ENCODE data around the gene GALNT15. TPM values are rescaled to one million over a fixed set of nuclear protein-coding genes. Genes with fewer than 3 reads are reported as not detected.

GALNT15 gene
- total and polyA plus RNA-seq, 4 donors, result under 0.01 to 2.8 (median 1.3) TPM

GRCh38 chr3:16177962-16178627 lies 3.6 kb downstream of the GALNT15 start:
- peak; percentile 78 for DNase-seq (ENCODE audit: low spot score)
- Histone ChIP-seq H3K27ac (ENCODE audit: low read depth in 1 of 2, low read length in 2 of 2) (no peak overlapping the region), H3K4me3 (ENCODE audit: low read depth in 1 of 3, low read length in 3 of 3) (peak overlapping the region in 1 of 3 donors; percentile 7), H3K4me1 (ENCODE audit: control insufficient read depth in 4 of 4, insufficient read depth in 4 of 4, low read length in 3 of 4) (peaks cover 0 to 14% (median 1%) of the 10 kb centered on the region in 4 donors), H3K27me3 (ENCODE audit: control insufficient read depth in 4 of 4, insufficient read depth in 4 of 4, low read length in 3 of 4) (no peaks in the 10 kb centered on the region), H3K9me3 (ENCODE audit: control insufficient read depth in 4 of 4, low read length in 3 of 4) (no peaks in the 10 kb centered on the region), H3K9ac (ENCODE audit: low read depth in 1 of 2, low read length in 2 of 2) (no peak overlapping the region), H3K36me3 (ENCODE audit: control insufficient read depth in 4 of 4, insufficient read depth in 3 of 4, low read depth in 1 of 4, low read length in 3 of 4) (no peaks in the 10 kb centered on the region)
- TF ChIP-seq ATF3 (IDR thresholded peaks at IDR 0.05), result no peak
- TF ChIP-seq HNF4A (conservative IDR thresholded peaks at IDR 0.05), result no peak
- peak; percentile 94 for TF ChIP-seq CTCF (IDR thresholded peaks at IDR 0.05; ENCODE audit: low read depth, low read length, missing input control)
- TF ChIP-seq RAD21 (IDR thresholded peaks at IDR 0.05), result peak; percentile 94 to 99
- WGBS, result 22% methylated on average over 22 of the region's 22 CpGs

- no peak overlapping the region for H3K27ac ChIP-seq (ENCODE audit: low read depth in 1 of 2, low read length in 2 of 2)
- TF ChIP-seq RAD21 (IDR thresholded peaks at IDR 0.05) (peak in 1 of 2 donors; percentile 5), ZBTB33 (IDR thresholded peaks at IDR 0.05) (no peak), GABPA (IDR thresholded peaks at IDR 0.05 in 1 of 2, conservative IDR thresholded peaks at IDR 0.05 in 1 of 2) (no peak), TAF1 (conservative IDR thresholded peaks at IDR 0.05) (no peak), RXRA (IDR thresholded peaks at IDR 0.05) (no peak), NR2F2 (IDR thresholded peaks at IDR 0.05) (no peak), MAX (IDR thresholded peaks at IDR 0.05) (no peak), REST (IDR thresholded peaks at IDR 0.05) (no peak)
- H3K36me3 ChIP-seq (ENCODE audit: control insufficient read depth in 4 of 4, insufficient read depth in 3 of 4, low read depth in 1 of 4, low read length in 3 of 4), result no peaks in the 10 kb centered on the region
- no peak for DNase-seq (ENCODE audit: low spot score)
- H3K9me3 ChIP-seq (ENCODE audit: control insufficient read depth in 4 of 4, low read length in 3 of 4), result no peaks in the 10 kb centered on the region
- no peaks in the 10 kb centered on the region for H3K27me3 ChIP-seq (ENCODE audit: control insufficient read depth in 4 of 4, insufficient read depth in 4 of 4, low read length in 3 of 4)
- H3K4me1 ChIP-seq (ENCODE audit: control insufficient read depth in 4 of 4, insufficient read depth in 4 of 4, low read length in 3 of 4), result peaks cover 0 to 14% (median 1%) of the 10 kb centered on the region in 4 donors
- no peak overlapping the region for H3K9ac ChIP-seq (ENCODE audit: low read depth in 1 of 2, low read length in 2 of 2)
- 66% methylated on average over 9 of the region's 9 CpGs for WGBS
- H3K4me3 ChIP-seq (ENCODE audit: low read depth in 1 of 3, low read length in 3 of 3), result no peak overlapping the region
These were observed 4.1 kb downstream of the GALNT15 start for GRCh38 chr3:16178628-16178988.

Data from liver (tissue), 9 donors.